IPS-11a (cell line): Measurements from ENCODE around the gene SLFN5.
"Not testable (repeated sequence)": the region's sequence is repeated elsewhere in the genome, so short reads cannot be mapped to it uniquely, and the experiment has no call there.

Experiments used
- H3K4me3 ChIP-seq: one replicate; pipeline ENCODE4 v1.5.1; 2013; ENCODE audit warnings: low read depth, low read length, control low read depth

SLFN5 gene

DNA sequence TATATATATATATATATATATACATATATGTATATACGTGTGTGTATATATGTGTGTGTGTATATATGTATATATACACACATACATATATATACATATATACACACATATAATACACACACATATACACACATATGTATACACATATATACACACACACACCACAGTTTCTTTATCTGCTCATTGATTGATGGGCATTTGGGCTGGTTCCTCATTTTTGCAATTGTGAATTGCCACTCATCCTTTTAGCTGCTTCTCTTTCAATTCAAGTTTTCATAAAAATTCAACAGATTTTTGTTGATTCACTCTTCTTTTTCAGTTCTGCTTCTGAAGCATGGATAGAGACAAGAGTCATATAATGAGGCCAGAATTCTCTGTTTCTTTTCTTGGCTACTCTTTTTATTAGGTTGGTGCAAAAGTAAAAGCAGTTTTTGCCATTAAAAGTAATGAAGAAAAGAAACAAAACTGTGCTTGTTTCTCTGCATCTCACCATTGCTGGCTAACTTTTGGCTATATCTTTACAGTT lies 44.5 kb downstream of the SLFN5 start:
- no peak overlapping the region for H3K4me3 ChIP-seq

DNA sequence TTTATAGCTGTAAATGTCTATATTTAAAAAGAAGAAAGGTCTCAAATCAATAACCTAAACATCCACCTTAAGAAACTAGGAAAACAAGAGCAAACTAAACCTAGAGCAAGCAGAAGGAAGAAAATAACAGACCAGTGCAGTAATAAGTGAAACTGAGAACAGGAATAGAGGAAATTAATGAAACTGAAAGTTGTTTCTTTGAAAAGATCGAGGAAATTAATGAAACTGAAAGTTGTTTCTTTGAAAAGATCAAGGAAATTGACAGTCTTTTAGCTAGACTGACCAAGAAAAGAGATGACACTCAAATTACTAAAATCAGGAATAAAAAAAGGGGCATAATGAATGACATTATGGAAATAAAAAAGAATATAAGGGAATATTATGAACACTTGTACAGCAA lies 46.4 kb downstream of the SLFN5 start:
- H3K4me3 ChIP-seq = no peak overlapping the region

DNA sequence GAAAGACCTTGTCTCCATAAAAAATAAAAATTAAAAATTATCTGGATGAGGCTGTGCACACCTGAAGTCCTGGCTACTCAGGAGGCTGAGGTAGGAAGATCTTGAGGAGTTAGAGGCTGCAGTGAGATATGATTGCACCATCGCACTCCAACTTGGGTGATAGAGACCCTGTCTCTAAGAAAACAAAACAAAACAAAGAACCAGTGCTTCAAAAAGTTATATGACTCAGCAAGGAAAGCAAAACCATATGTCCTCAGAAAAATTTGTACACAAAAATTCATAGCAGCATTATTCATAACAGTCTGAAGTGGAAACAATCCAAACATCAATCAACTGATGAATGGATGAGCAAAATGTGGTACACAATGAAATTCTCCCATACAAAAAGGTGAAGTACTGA lies 48.9 kb downstream of the SLFN5 start:
- H3K4me3 ChIP-seq = no peak overlapping the region

DNA sequence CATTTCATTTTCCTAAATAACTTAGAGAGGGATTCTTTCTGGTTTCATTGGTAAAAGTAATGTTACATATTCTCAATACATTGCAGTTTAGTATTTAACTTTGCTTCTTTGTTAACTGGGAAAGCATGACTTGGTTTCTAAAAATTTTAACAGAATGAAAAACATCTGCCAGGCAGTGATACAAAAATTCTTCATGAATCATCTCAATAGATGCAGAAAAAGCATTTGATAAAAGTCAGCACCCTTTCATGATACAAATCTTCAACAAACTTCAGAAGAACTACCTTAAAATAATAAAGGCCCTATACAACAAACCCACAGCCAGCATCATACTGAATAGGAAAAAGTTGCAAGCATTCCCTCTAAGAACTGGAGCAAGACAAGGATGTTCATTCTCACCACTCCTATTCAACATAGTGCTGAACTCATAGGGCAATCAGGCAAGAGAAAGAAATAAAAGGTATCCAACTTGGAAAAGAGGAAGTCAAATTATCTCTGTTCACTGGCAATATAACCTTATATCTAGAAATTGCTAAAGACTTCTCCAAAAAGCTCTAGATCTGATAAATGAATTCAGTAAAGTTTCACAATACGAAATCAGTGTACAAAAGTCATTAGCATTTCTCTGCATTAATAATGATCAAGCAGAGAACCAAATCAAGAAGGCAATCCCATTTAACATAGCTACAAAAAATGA lies 50.4 kb downstream of the SLFN5 start:
- H3K4me3 ChIP-seq = no peak overlapping the region

DNA sequence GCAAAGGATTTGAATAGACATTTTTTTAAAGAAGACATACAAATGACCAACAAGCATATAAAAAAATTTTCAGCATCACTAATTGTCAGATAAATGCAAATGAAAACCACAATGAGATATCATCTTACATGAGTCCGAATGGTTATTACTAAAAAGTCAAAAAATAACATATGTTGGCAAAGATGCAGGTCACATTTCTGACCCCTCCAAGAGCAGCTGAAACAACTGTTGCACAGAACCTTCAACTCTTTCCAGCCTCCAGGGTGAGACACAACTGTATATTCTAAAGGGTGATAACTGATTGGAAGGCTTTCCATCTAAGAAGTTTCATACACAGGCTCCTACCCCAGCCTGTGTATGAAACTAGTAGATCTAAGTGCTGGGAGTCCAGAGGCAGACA lies 51.9 kb downstream of the SLFN5 start:
- no peak overlapping the region for H3K4me3 ChIP-seq

DNA sequence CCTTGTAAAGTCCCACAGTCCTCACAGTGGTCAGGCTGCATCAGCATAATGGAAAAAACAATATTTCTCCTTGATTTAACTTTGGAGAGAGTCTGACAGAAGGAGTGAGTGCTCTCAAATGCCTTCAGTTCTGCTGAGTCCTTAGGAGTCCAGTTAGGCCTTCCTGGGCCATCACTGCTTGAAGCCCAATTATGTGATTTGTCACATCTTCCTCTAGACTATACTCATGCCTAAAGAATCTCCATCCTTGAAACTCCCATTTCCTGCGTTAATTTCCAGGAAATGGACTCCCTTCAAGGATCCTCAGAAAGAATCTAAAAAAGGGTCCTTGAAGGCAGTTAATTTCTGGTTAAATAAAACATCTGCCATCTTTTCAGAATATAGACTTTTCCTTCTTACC lies 52.8 kb downstream of the SLFN5 start:
- H3K4me3 ChIP-seq = no peak overlapping the region

DNA sequence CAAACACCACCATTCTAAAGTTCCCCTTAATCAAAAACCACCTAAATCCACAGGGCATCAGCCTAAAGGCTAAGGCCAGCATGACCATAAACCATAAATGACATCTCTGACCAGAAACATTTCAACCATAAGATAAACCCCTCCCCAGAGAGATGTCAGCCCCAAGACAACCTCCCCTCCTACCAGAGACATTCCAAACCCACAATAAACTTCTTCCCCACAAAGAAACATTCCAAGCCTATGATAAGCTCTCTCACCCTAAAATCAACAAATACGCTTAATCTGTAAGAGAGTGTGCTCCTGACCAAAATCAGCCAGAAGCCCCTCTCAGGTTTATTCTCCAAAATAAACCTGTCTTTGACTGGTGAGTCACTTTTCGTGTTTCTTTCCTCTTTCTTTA lies 54.8 kb downstream of the SLFN5 start:
- no peak overlapping the region for H3K4me3 ChIP-seq

DNA sequence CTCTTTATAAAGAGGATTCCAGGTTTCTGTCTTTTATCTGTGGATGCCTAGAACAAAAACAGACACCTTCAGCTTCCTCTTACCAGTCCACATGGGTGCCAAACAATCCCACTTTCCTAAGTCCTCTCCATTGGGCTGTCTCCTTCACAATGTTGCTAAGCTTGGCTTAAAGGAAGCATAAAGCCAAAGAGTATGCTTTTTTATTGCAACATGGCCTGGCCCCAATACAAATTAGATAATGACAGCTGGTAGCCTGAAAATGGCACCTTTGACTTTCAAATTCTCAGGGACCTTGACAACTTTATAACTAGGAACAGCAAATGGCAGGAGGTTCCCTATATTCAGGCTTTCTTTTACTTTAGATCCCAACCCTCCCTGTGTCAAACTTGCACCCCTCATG lies 55.8 kb downstream of the SLFN5 start:
- H3K4me3 ChIP-seq = no peak overlapping the region

DNA sequence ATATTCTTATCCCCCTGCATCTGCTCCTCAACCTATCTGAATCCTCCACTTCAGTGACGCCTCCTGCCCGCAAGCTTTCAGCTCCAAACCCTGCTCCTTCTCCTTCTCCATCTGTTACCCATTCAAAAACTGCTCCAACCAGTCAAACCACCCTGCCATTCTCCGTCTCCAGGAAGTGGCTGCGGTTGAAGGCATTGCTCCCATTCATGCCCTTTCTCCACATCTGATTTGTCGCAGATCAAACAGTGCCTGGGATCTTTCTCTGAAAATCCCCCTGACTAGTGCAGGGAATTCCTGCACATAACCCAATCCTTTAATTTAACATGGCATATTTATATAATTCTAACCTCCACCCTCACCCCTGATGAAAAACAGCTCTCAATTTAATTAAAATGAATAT lies 56.3 kb downstream of the SLFN5 start:
- no peak overlapping the region for H3K4me3 ChIP-seq

DNA sequence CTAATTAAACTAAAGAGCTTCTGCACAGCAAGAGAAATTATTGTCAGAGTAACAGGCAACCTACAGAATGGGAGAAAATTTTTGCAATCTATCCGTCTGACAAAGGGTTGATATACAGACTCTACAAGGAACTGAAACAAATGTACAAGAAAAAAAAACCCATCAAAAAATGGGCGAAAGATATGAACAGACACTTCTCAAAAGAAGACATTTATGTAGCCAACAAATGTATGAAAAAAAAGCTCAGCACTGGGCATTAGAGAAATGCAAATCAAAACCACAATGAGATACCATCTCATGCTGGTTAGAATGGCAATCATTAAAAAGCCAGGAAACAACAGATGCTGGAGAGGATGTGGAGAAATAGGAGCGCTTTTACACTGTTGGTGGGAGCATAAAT lies 66.5 kb downstream of the SLFN5 start:
- H3K4me3 ChIP-seq = not testable (repeated sequence)

DNA sequence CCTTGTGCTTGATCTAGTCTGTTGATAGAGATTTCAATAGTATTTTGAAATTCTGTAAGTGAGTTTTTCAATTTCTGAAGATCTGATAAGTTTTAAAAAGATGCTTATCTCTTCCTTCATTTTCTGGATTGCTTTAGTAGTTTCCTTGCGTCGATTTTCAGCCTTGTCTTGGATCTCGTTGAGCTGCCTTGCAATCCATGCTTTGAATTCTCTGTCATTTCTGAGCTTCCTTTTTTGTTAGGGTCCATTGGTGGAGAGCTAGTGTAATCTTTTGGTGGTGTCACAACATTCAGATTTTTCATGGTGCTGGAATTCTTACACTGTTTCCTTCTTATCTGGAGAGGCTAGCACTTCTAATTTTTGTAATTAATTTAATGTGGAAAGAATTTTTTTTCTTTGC lies 69.5 kb downstream of the SLFN5 start:
- no peak overlapping the region for H3K4me3 ChIP-seq

DNA sequence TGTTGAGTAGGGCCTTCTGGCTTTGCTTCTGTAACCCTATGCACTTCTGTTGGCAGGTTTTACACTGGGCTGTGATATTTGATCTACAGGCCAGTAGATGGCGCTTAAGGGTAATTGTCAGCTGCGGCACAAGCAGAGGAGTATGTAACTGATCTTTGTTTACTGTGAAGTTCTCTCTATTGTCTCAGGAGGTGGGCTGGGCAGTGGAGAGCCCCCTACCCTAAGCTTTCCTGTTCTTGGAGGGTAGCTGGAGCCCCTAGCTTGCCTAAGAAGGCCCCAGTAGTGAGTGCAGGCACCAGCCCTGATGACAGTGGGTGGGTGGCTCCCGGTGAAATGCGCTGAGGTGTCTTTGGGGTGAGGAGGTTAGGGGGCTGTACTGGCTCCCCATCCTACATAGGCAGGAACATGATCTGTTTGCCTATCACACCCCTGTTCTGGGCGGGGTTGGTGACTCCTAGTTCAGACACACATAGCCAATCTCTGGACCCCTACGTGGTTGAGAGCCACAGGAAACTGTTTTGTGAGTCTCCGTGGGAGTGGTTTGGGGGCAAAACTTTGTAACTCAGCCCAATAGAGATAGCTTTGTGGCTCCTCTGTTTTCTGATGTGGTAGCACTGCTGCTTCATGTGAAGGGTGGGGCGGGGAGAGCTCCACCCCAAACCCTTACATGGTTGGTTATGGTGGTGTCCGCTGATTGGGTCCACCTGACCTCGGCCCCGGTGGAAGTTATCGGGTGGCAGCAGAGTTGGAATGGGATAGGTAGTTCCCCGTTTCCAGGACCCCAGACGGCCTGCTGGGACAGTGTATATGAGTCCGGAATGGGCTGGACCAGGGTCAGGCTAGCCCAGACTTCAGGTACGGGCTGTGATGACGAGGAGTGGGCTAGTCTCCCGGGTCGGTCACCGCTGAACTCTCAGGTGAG lies 70.2 kb downstream of the SLFN5 start:
- H3K4me3 ChIP-seq = peak overlapping the region; percentile 35

DNA sequence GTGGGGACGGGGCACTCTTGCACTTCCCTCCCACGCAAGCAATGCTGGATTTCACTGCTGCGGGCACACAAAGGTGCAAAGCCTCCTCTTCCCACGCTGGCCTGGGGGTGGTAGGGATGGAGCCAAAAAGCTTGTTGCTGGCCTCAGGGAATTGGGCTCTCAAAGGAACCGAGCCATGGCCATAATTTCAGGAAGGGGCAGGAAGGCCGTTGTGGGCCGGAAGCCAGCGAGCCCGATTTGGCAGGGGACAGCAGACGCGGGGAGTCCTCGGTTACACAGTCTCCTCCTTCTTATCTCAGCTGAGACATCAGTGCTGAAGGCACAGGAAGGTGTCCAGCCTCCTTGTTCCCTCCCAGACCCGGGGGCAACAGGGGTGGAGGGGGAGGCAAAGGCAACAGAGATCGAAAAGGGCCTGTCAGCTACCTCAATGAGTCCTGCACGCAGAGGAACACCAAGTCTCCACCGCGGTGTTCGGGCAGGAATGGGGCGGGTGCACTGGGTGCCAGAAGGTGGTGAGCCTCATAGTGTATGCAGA lies 71.1 kb downstream of the SLFN5 start:
- peak overlapping the region; percentile 35 for H3K4me3 ChIP-seq

DNA sequence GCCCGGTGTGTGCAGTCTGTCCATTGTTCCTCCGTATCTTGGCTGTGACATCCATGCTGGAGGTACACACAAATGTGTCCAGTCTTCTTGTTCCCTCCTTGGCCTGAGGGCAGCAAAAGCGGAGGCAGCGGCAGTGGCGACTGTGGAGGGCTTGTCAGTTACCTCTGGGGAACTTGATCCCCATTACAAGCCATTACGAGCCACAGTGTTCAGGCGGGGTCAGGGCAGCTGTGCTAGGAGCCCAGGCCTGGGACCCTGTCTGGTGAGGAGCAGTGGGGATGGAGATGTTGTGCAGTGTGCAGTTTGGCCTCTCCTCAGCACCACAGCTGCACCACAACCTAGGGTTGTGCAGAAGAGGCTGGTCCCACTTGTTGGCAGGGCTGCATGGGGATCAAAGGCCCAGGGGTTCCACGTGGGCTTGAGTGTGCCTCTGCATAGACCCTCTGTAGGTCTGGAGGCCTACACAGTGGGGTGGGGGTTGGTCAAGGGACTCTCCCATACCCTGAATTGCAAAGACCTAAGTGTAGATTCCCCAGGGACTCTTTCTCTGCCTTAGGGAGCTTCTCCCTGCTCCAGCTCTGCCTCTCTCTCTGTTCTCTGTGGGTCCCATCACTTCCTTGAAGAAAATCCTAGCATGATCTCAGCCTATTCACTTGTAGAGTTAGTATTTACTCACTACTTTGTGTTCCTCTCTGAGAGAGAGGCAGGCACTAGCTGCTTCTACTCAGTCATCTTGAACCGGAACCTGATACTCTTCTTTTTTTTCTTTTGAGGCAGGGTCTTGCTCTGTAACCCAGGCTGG lies 71.7 kb downstream of the SLFN5 start:
- H3K4me3 ChIP-seq = no peak overlapping the region

DNA sequence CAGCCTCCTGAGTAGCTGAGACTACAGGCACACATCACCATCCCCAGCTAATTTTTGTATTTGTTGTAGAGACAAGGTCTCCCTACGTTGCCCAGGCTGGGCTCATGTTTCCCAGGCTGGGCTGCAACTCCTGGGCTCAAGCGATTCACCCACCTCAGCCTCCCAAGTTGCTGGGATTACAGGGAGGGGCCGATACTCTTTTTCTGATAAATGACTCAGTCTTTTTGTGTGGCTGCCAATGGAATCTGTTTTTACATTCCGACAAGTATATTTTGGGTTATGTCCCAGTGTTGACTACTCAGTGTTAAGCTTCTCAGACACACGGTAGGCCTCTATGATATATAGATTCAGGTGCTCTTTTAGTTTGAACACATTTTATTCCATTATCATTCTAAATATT lies 72.4 kb downstream of the SLFN5 start:
- no peak overlapping the region for H3K4me3 ChIP-seq

DNA sequence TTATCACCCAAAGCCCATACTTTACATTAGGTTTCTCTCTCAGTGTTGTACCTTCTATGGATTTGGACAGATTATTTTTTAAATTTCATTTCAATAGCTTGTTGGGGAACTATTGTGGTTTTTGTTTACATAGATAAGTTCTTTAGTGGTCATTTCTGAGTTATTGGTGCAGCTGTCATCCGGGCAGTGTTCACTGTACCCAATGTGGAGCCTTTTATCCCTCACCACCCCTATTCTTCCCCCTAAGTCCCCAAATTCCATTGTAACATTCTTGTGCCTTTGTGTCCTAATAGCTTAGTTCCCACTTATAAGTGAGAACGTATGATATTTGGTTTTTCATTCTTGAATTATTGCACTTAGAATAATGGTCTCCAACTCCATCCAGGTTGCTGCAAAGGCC lies 73.1 kb downstream of the SLFN5 start:
- H3K4me3 ChIP-seq = no peak overlapping the region

DNA sequence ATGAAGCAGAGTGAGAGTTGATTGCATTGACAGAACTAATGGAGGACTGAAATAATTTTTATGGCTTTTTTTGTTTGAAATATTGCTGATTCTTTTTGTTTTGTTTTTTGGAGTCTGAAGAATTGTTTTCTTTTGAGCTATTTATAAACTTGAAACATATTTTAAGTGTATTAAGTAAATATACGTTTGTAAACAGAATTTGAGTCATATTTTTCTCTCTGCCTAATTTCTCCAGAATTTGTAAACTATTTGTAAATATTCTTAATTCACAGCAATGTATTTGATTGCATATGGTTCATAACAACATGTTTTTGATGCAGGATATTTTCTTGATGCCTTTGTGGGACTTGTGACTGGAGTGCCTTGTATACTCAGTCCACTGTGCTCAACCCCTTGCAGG lies 79.9 kb downstream of the SLFN5 start:
- H3K4me3 ChIP-seq = no peak overlapping the region
